Neutrophil (primary cell): Measurements from ENCODE around the gene LRMDA.

Experiments used
- H3K27ac ChIP-seq: fragments of 200-600 bp; sonication (generic); 2 replicates; pipeline ENCODE4 v1.5.1; 2016; ENCODE audit warnings: mild to moderate bottlenecking, moderate library complexity
- H3K27me3 ChIP-seq: fragments of 200-600 bp; sonication (generic); 2 replicates; pipeline ENCODE4 v1.6.0; 2016; ENCODE audit warnings: mild to moderate bottlenecking
- H3K36me3 ChIP-seq: fragments of 200-600 bp; sonication (generic); 2 replicates; pipeline ENCODE4 v1.5.1; 2017
- H3K4me1 ChIP-seq, 2 experiments: fragments of 200-600 bp in 1 of 2; sonication (generic) in 1 of 2; 1 replicate in 1 of 2; 2 replicates in 1 of 2; pipeline versions ENCODE4 v1.5.1 to v1.6.1; 2013 to 2016; ENCODE audit warnings: low read depth in 1 of 2, low read length in 1 of 2, mild to moderate bottlenecking in 1 of 2, moderate library complexity in 1 of 2; ENCODE audit not compliant: control insufficient read depth in 1 of 2, insufficient read depth in 1 of 2
- H3K4me3 ChIP-seq, 2 experiments: fragments of 200-600 bp in 1 of 2; sonication (generic) in 1 of 2; 1 replicate in 1 of 2; 2 replicates in 1 of 2; pipeline ENCODE4 v1.5.1; 2013 to 2016; ENCODE audit warnings: low read depth in 1 of 2, low read length in 1 of 2, mild to moderate bottlenecking in 1 of 2, moderate library complexity in 1 of 2
- H3K9me3 ChIP-seq: fragments of 200-600 bp; sonication (generic); 2 replicates; pipeline ENCODE4 v1.5.1; 2016
- CTCF ChIP-seq: fragments of 200-600 bp; sonication (generic); IDR thresholded peaks from 2 replicates; pipeline ENCODE4 v1.5.1; 2016; ENCODE audit warnings: antibody characterized with exemption

The LRMDA gene

DNA sequence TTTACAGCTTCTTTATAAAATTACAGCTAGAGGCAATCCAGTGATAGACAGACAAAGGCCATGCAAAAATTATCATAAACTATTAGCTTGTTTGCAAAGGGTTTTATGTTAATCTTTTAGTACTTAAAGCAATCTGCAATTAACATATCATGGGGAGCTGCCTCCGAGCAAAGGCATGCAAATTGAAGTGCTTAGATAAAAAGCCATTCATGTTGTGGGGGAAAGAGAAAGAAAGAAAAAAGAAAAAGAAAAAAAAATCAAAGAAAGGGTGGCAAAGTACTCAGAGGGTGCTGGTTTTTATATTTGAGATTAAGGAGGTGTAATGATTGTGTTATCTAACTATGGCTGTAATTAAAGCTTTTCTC lies 799.5 kb downstream of the LRMDA start:
- Histone ChIP-seq H3K4me3 (no peak overlapping the region), H3K27me3 (no peaks in the 10 kb centered on the region), H3K4me1 (no peaks in the 10 kb centered on the region), H3K27ac (no peak overlapping the region), H3K36me3 (no peaks in the 10 kb centered on the region), H3K9me3 (no peaks in the 10 kb centered on the region)
- no peak for TF ChIP-seq CTCF

DNA sequence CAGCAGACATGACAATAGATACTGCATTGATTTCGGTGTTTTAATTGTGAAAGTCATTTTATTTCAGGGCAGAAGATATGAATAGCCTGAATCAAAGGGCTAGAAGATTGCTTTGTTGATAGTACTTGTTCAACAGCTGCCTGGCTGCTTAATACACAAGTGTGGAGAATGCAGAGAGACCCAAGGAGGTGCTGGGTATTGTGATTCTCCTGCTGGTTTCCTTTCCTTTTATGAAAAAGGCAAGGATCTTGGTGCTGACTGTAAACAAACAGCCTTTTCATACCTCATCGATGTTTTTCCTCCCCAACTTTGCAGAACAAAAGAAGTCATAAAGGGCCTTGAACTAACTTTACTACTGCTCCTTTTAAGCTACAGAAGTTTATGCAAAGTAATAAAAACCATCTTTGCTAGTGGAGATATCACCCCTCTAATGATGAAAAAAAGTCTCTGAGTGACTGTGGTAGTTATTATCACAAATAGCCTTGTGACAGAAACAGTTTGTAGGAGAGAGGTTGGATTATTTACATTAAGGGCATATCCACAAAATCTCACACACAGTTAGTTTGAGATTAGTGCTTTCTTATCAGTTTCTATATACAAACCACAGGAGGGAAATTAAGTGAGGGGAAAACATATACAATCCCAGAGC lies 800.0 kb downstream of the LRMDA start:
- Histone ChIP-seq H3K4me3 (no peak overlapping the region), H3K27ac (no peak overlapping the region), H3K36me3 (no peaks in the 10 kb centered on the region), H3K27me3 (no peaks in the 10 kb centered on the region), H3K4me1 (no peaks in the 10 kb centered on the region), H3K9me3 (no peaks in the 10 kb centered on the region)
- no peak for TF ChIP-seq CTCF

- H3K36me3 ChIP-seq = no peaks in the 10 kb centered on the region
- H3K27ac ChIP-seq = no peak overlapping the region
- no peak for TF ChIP-seq CTCF
- no peak overlapping the region for H3K4me3 ChIP-seq
- no peaks in the 10 kb centered on the region for H3K27me3 ChIP-seq
- no peaks in the 10 kb centered on the region for H3K4me1 ChIP-seq
- no peaks in the 10 kb centered on the region for H3K9me3 ChIP-seq
These were observed 803.2 kb downstream of the LRMDA start for GRCh38 chr10:76234499-76235226.

GRCh38 chr10:76236356-76236755 lies 804.9 kb downstream of the LRMDA start:
- H3K4me3 ChIP-seq = no peak overlapping the region
- H3K27ac ChIP-seq = no peak overlapping the region
- no peaks in the 10 kb centered on the region for H3K36me3 ChIP-seq
- TF ChIP-seq CTCF = no peak
- H3K9me3 ChIP-seq = no peaks in the 10 kb centered on the region
- H3K4me1 ChIP-seq = no peaks in the 10 kb centered on the region
- H3K27me3 ChIP-seq = no peaks in the 10 kb centered on the region

- H3K4me1 ChIP-seq = no peaks in the 10 kb centered on the region
- no peak overlapping the region for H3K27ac ChIP-seq
- no peaks in the 10 kb centered on the region for H3K9me3 ChIP-seq
- TF ChIP-seq CTCF = no peak
- no peaks in the 10 kb centered on the region for H3K36me3 ChIP-seq
- H3K4me3 ChIP-seq = no peak overlapping the region
- H3K27me3 ChIP-seq = no peaks in the 10 kb centered on the region
These were observed 811.5 kb downstream of the LRMDA start for GRCh38 chr10:76242956-76243355.
